ENCODE results near the gene CDSN. TPM values are rescaled to one million over a fixed set of nuclear protein-coding genes. Genes with fewer than 3 reads are reported as not detected.

CDSN gene
- total RNA-seq, 6 experiments from 2014 or later = not detected

DNA sequence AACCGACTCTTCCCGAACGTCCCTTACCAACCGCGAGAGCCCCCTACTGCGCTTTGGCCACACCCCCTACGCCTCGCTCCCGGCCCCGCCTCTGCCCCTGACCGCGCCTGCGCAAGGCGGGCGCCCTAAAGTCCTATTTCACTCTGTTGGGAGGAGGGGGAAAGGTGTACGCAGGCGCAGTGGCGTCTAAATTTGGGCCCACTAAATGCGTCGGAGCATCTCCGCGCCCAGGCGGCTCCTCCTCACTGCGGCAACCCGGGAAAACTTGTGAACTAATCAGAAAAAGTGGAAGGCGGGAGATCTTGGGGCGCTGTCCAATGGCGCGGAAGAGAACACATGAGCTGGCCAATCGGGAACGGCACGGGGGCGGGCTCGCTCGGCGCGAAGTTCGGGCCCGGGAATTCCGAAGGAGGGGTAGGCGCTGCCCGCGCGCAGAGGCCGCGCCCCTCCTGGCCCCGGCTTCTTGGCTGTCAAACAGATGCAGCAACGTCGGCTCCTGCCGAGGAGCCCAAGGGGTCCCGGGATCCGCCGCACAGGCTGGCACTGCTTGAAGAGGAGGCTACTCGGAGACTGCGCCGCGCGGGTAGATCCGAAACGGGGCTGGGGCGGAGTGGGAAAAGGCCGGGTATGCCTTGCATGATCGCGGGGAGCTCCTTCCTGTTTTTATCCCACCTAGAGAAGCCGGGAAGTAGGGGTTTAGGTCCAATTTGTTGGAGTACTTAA lies 38.1 kb upstream of the CDSN start, which contains the start of gene TCF19:
TSS of gene TCF19 (plus strand) at position 450 of the 723 bp plus-strand sequence. CDS start 881 bp downstream, outside the sequence.
- Histone ChIP-seq H3K27ac (peak within 1 kb of the TSS in 2 of 3 donors; percentile 44 to 51), H3K4me1 (peaks cover 0 to 6% (median 0%) of the 10 kb centered on the region in 4 donors), H3K36me3 (no peaks in the 10 kb centered on the region), H3K27me3 (no peaks in the 10 kb centered on the region), H3K4me3 (peak within 1 kb of the TSS; percentile 58 to 69 (median 62)), H3K9me3 (no peaks in the 10 kb centered on the region)
- ATAC-seq (peak; percentile 94 to 97 (median 96)), DNase-seq (peak; percentile 99 to 100 (median 99))
- intact Hi-C loops (cut with DNase I) = no loop called here
- TF ChIP-seq, protein P1, sequence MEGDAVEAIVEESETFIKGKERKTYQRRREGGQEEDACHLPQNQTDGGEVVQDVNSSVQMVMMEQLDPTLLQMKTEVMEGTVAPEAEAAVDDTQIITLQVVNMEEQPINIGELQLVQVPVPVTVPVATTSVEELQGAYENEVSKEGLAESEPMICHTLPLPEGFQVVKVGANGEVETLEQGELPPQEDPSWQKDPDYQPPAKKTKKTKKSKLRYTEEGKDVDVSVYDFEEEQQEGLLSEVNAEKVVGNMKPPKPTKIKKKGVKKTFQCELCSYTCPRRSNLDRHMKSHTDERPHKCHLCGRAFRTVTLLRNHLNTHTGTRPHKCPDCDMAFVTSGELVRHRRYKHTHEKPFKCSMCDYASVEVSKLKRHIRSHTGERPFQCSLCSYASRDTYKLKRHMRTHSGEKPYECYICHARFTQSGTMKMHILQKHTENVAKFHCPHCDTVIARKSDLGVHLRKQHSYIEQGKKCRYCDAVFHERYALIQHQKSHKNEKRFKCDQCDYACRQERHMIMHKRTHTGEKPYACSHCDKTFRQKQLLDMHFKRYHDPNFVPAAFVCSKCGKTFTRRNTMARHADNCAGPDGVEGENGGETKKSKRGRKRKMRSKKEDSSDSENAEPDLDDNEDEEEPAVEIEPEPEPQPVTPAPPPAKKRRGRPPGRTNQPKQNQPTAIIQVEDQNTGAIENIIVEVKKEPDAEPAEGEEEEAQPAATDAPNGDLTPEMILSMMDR (IDR thresholded peaks at IDR 0.05) = no peak
- no peak for TF ChIP-seq POLR2A (IDR thresholded peaks at IDR 0.05)
- 0% methylated on average over 24 of the region's 65 CpGs for WGBS (ENCODE audit: insufficient coverage, low coverage, low lambda C conversion rate, missing lambda C conversion rate)

DNA sequence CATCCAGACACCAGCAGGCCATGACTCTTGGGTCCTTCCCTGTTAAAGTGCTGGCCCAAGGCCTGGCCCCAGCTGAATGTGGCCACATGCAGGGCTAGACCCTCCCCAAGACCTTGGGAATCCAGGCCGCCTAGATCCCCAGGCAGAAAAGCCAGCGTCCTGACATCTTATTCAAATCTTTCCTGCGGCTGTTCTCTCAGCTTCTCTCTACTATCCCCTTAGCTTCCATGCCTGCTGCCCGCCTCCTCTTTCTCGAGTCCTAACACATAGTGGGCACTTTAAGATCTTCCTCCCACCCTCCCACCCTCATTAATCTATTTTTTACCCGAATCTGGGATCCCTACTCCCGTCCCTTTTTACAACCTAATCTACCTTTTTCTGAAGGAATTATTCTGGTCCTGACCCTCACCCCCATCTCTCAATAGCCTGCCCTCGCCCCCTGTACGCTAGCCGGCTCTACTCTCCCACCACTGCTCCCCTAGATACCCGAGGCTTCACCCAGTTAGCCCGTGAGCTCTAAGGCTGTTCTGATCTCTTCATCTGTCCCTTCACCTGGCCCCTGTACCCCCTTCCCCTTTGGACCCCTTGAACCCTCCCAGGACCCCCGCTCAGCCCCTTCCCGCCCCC lies 37.4 kb upstream of the CDSN start, which contains the start of gene CCHCR1:
TSS of gene CCHCR1 (minus strand) at position 290 of the 627 bp plus-strand sequence. CDS start at position 88, 202 bp downstream.
- Histone ChIP-seq H3K36me3 (no peaks in the 10 kb centered on the region), H3K4me1 (peaks cover 0 to 6% (median 0%) of the 10 kb centered on the region in 4 donors), H3K27me3 (no peaks in the 10 kb centered on the region), H3K9me3 (no peaks in the 10 kb centered on the region), H3K27ac (peak within 1 kb of the TSS in 2 of 3 donors; percentile 44 to 51), H3K4me3 (peak within 1 kb of the TSS; percentile 58 to 69 (median 62))
- intact Hi-C loops (cut with DNase I) = no loop called here
- ATAC-seq (peak in 3 of 4 donors; percentile 29 to 35 (median 34)), DNase-seq (no peak)
- TF ChIP-seq, protein P1 (IDR thresholded peaks at IDR 0.05) = no peak
- no peak for TF ChIP-seq POLR2A (IDR thresholded peaks at IDR 0.05)
- WGBS (ENCODE audit: insufficient coverage, low coverage, low lambda C conversion rate, missing lambda C conversion rate) = 6% methylated on average over 11 of the region's 14 CpGs

DNA sequence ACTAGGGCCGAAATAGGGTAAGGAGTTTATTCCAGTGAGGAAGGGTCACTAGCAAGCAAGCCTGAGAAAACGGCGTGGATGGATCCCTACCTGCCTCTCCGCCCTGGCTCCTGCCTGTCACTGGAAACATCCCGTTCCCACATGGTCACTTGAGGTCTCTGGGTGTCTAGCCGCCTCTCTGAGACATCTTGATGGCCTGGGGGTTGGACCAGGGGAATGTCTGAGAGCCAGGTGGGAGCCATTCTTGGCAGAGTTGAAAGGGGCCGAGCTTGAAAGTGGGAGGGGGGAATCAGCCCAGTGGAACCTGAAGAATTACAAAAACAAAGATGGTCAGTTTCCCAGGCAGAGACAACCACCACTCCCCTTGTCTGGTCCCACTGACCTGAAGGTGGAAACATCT lies 36.4 kb upstream of the CDSN start:
- no peaks in the 10 kb centered on the region for H3K9me3 ChIP-seq
- no peak for DNase-seq
- no peak overlapping the region for H3K27ac ChIP-seq
- no peaks in the 10 kb centered on the region for H3K27me3 ChIP-seq
- no peak for ATAC-seq
- no peaks in the 10 kb centered on the region for H3K36me3 ChIP-seq
- intact Hi-C loops (cut with DNase I) = no loop called here
- WGBS (ENCODE audit: insufficient coverage, low coverage, low lambda C conversion rate, missing lambda C conversion rate) = 91% methylated on average over 5 of the region's 7 CpGs
- TF ChIP-seq POLR2A (IDR thresholded peaks at IDR 0.05) = no peak
- TF ChIP-seq, protein P1 (IDR thresholded peaks at IDR 0.05) = no peak
- no peak overlapping the region for H3K4me3 ChIP-seq
- peaks cover 0 to 6% (median 0%) of the 10 kb centered on the region in 4 donors for H3K4me1 ChIP-seq

DNA sequence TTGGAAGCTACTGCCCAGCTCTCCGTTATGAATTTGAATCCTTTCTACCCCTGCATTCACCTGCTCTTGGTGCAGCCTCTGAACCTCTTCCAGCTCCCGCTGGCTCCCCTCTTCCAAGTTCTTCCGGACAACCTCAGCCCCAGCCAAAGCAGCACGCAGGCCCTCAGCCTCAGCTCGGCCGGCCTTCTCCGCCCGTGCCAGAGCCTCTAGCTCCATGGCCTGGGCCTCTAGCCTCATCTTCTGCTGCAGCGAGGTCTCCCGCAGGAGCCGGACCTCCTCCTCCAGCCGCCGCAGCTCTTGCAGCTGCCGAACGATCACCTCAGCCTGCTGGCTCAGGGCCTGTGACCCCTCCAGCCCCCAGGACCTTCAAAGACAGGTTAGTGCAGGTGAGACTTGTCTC lies 34.2 kb upstream of the CDSN start:
- DNase-seq = no peak
- no peaks in the 10 kb centered on the region for H3K9me3 ChIP-seq
- WGBS (ENCODE audit: insufficient coverage, low coverage, low lambda C conversion rate, missing lambda C conversion rate) = 91% methylated on average over 12 of the region's 15 CpGs
- H3K27me3 ChIP-seq = no peaks in the 10 kb centered on the region
- intact Hi-C loops (cut with DNase I) = no loop called here
- no peak overlapping the region for H3K4me3 ChIP-seq
- no peak for TF ChIP-seq POLR2A (IDR thresholded peaks at IDR 0.05)
- TF ChIP-seq, protein P1 (IDR thresholded peaks at IDR 0.05) = no peak
- ATAC-seq = no peak
- H3K4me1 ChIP-seq = peaks cover 0 to 6% (median 0%) of the 10 kb centered on the region in 4 donors
- no peaks in the 10 kb centered on the region for H3K36me3 ChIP-seq
- H3K27ac ChIP-seq = no peak overlapping the region
